HepG2 (cell line): ENCODE measurements around the gene ANKRD17. TPM values are rescaled to one million over a fixed set of nuclear protein-coding genes. Genes with fewer than 3 reads are reported as not detected.

Experiments
- ATAC-seq: fragments of 200-7000 bp; cut with Tn5 transposase; 3 replicates; pipeline ENCODE4 v1.9.1; 2020; ENCODE audit warnings: mild to moderate bottlenecking, moderate library complexity
- BruUV-seq: library from RNA; stranded (reverse); fragments of 400-500 nt; replicated peaks from 2 replicates; lab custom pipeline; 2021; lab: Mats Ljungman, UMichigan
- CTCF ChIA-PET: fragments of 300-600 bp; formaldehyde crosslinking; extraction: SDS; loops from one replicate; lab custom pipeline; 2021; ENCODE audit warnings: low total read pairs, inconsistent platforms, low intra/inter-chr PET ratio; lab: Yijun Ruan, JAX
- POLR2A ChIA-PET: fragments of 350-600 bp; sonication (Branson Sonifier 250); formaldehyde crosslinking; loops from one replicate; lab custom pipeline; 2020; ENCODE audit warnings: antibody characterized with exemption, inconsistent platforms; lab: Yijun Ruan, JAX
- DNase-seq: peaks from one replicate; pipeline ENCODE4 v3.0.0-alpha.2; 2015; ENCODE audit warnings: low spot score
- FAIRE-seq: peaks from 3 replicates; lab custom pipeline; 2011; peaks lifted over from hg19 to GRCh38; lab: Jason Lieb, UNC
- H2AFZ ChIP-seq: one replicate; pipeline ENCODE4 v1.6.1; 2011; ENCODE audit warnings: low read length, inconsistent platforms
- H3K27ac ChIP-seq: fragments of 300-600 bp; 3 replicates; pipeline ENCODE4 v1.8.0; 2011; ENCODE audit warnings: mixed run types, mild to moderate bottlenecking, mixed read lengths, low read length, inconsistent platforms; ENCODE audit not compliant: insufficient read depth; ENCODE audit errors: extremely low read length
- H3K27me3 ChIP-seq, 2 experiments: fragments of 200-600 bp in 1 of 2; 2 replicates in 1 of 2; 3 replicates in 1 of 2; pipeline versions ENCODE4 v1.6.0 to v1.8.0; 2011; ENCODE audit warnings: low read length in 2 of 2, mild to moderate bottlenecking in 2 of 2, moderate library complexity in 2 of 2, inconsistent platforms in 1 of 2; ENCODE audit not compliant: insufficient read depth in 2 of 2, control insufficient read depth in 1 of 2
- H3K36me3 ChIP-seq, 2 experiments: fragments of 200-600 bp in 1 of 2; replicated peaks in 1 of 2; 2 replicates in 1 of 2; 3 replicates in 1 of 2; pipeline versions ENCODE4 v1.5.1 to v1.8.0; 2011; ENCODE audit warnings: low read length in 2 of 2, inconsistent platforms in 1 of 2; ENCODE audit not compliant: insufficient read depth in 2 of 2, control insufficient read depth in 1 of 2
- H3K4me1 ChIP-seq: 2 replicates; pipeline ENCODE4 v1.5.1; 2012; ENCODE audit warnings: low read length, inconsistent platforms; ENCODE audit not compliant: insufficient read depth
- H3K4me2 ChIP-seq: 2 replicates; pipeline ENCODE4 v1.6.0; 2011; ENCODE audit warnings: low read depth, low read length, inconsistent platforms
- H3K4me3 ChIP-seq, 3 experiments: fragments of 200-600 bp in 1 of 3; sonication (generic), shearing (Covaris generic) in 1 of 3; replicated peaks in 1 of 3; 2 replicates each; pipeline ENCODE4 v1.5.1; 2011 to 2016; ENCODE audit warnings: low read length in 3 of 3, inconsistent platforms in 2 of 3, low read depth in 2 of 3, mild to moderate bottlenecking in 2 of 3, control low read depth in 1 of 3, mixed read lengths in 1 of 3; ENCODE audit not compliant: insufficient read depth in 1 of 3
- H3K79me2 ChIP-seq: one replicate; pipeline ENCODE4 v1.6.1; 2011; ENCODE audit warnings: low read length, inconsistent platforms; ENCODE audit not compliant: insufficient read depth
- H3K9ac ChIP-seq: 2 replicates; pipeline ENCODE4 v1.6.0; 2011; ENCODE audit warnings: mild to moderate bottlenecking, low read depth, low read length, inconsistent platforms; ENCODE audit not compliant: insufficient read depth
- H3K9me3 ChIP-seq: 2 replicates; pipeline ENCODE4 v1.5.1; 2012; ENCODE audit warnings: mild to moderate bottlenecking, low read length
- H4K20me1 ChIP-seq: 2 replicates; pipeline ENCODE4 v1.6.0; 2011; ENCODE audit warnings: inconsistent platforms, mild to moderate bottlenecking, low read length, moderate library complexity; ENCODE audit not compliant: insufficient read depth
- AGO2 ChIP-seq: fragments of 200-400 bp; formaldehyde crosslinking; optimal IDR thresholded peaks from 2 replicates; pipeline ENCODE3; 2017; ENCODE audit warnings: mild to moderate bottlenecking, low read depth, low read length, moderate library complexity
- EED ChIP-seq: sonication (generic); formaldehyde crosslinking; IDR thresholded peaks from 2 replicates; pipeline ENCODE4 v1.5.0; 2020; ENCODE audit warnings: mild to moderate bottlenecking, missing genetic modification reagents
- HINFP ChIP-seq: sonication (generic); formaldehyde crosslinking; IDR thresholded peaks from 2 replicates; pipeline ENCODE4 v1.4.0; 2020; ENCODE audit warnings: low read depth, mild to moderate bottlenecking, missing genetic modification reagents
- NR1H2 ChIP-seq: sonication (generic); formaldehyde crosslinking; IDR thresholded peaks from 2 replicates; pipeline ENCODE4 v1.8.1; 2022; ENCODE audit warnings: low read depth, missing genetic modification reagents, borderline replicate concordance
- ZNF703 ChIP-seq: sonication (generic); formaldehyde crosslinking; IDR thresholded peaks from 2 replicates; pipeline ENCODE4 v1.5.1; 2020; ENCODE audit warnings: missing genetic modification reagents, mild to moderate bottlenecking, moderate library complexity, borderline replicate concordance
- ZNF713 ChIP-seq: sonication (generic); formaldehyde crosslinking; IDR thresholded peaks from 2 replicates; pipeline ENCODE4 v1.4.0; 2020; ENCODE audit warnings: mild to moderate bottlenecking, missing genetic modification reagents
- WGBS: methylation state at CpG from one replicate; pipeline ENCODE4 v1.1.6; 2017; ENCODE audit warnings: low lambda C conversion rate; 5-methylcytosine and 5-hydroxymethylcytosine counted together
- in situ Hi-C: cut with HindIII; loops from 2 replicates; pipeline ENCODE4 v1.10.0; 2017; ENCODE audit warnings: low pct_unique_long_range_greater_than_20kb; ENCODE audit not compliant: extremely low pct_ligation_motif_present
- intact Hi-C: fragments of 100-400 bp; cut with micrococcal nuclease; formaldehyde crosslinking; loops from one replicate; pipeline ENCODE4 v1.10.0; 2022; ENCODE audit not compliant: unreplicated experiment
- polyA plus RNA-seq, 8 experiments: library from polyadenylated mRNA; depleted of rRNA in 3 of 8; stranded (reverse) in 7 of 8; unstranded in 1 of 8; fragments of >200 nt; fragmentation: Illumina TruSeq in 4 of 8; extraction: Trizol in 4 of 8; gene quantifications; 2 replicates each; pipeline versions ENCODE4 v1.2.1 to v1.2.3, GENCODE V29; 2011 to 2016; ENCODE audit warnings: low read depth in 4 of 8, missing spikeins in 1 of 8, mixed read lengths in 1 of 8; ENCODE audit not compliant: insufficient read depth in 1 of 8
- total RNA-seq, 5 experiments: library from RNA; depleted of rRNA; stranded (reverse); fragments of >200 nt; fragmentation: Illumina TruSeq; extraction: Trizol; gene quantifications; 2 replicates each; pipeline ENCODE4 v1.2.3, GENCODE V29; 2016; ENCODE audit warnings: low read depth in 1 of 5

Gene ANKRD17
- total and polyA plus RNA-seq, 2 of the 13 experiments (the other 11 are each of a cell fraction or from before 2014, with no cell fraction given) = 55.7 to 61.1 TPM

GRCh38 chr4:73193155-73193554, 65.4 kb downstream of the ANKRD17 start:
- H3K4me1 ChIP-seq = no peaks in the 10 kb centered on the region
- ChIA-PET CTCF (no interaction called here), POLR2A (no interaction called here)
- H3K27ac ChIP-seq = no peak overlapping the region
- in situ Hi-C loops (no loop called here), intact Hi-C loops (no loop called here)
- H3K27me3 ChIP-seq = no peaks in the 10 kb centered on the region
- DNase-seq (no peak), ATAC-seq (no peak), FAIRE-seq (no peak)
- BruUV-seq = no TSS peak
- no peak overlapping the region for H3K4me2 ChIP-seq
- H2AFZ ChIP-seq = no peak overlapping the region
- H4K20me1 ChIP-seq = peaks cover 12% of the 10 kb centered on the region
- no peak overlapping the region for H3K9ac ChIP-seq
- no peak overlapping the region for H3K4me3 ChIP-seq
- TF ChIP-seq ZNF703 (CRISPR knock-in tag) = no peak
- TF ChIP-seq ZNF713 (CRISPR knock-in tag) = no peak
- TF ChIP-seq EED (CRISPR knock-in tag) = no peak
- TF ChIP-seq HINFP (CRISPR knock-in tag) = no peak
- H3K36me3 ChIP-seq = peaks cover 3 to 24% of the 10 kb centered on the region in 2 experiments; a peak in 4 of 5 replicates
- 98% methylated on average over 2 of the region's 2 CpGs for WGBS
- H3K79me2 ChIP-seq = peaks cover 89% of the 10 kb centered on the region
- no peaks in the 10 kb centered on the region for H3K9me3 ChIP-seq

DNA sequence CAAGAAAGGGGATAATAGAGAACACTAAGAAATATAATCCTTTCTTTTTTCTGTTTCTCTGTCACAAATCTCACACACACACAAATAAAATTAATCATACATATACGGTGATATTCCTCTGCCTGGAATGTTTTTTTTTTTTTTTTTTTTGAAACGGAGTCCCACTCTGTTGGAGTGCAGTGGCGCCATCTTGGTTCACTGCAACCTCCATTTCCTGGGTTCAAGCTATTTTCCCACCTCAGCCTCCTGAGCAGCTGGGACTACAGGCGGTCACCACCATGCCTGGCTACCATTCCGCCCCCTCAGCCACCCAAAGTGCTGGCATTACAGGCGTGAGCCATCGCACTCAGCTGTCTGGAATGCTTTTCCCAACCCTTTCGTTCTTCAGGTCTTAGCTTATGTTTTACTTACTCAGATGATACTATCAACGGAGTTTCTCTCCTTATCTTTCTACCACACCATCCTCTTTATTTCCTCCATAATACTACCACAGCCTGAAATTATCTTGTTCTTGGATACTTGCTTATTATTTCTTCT, 69.3 kb downstream of the ANKRD17 start:
- no peak overlapping the region for H3K4me2 ChIP-seq
- 99% methylated on average over 9 of the region's 9 CpGs for WGBS
- DNase-seq (no peak), FAIRE-seq (no peak), ATAC-seq (no peak)
- POLR2A ChIA-PET = no interaction called here
- peaks cover 3 to 30% of the 10 kb centered on the region in 2 experiments; a peak in 3 of 5 replicates for H3K36me3 ChIP-seq
- peaks cover 94% of the 10 kb centered on the region for H3K79me2 ChIP-seq
- H3K27ac ChIP-seq = no peak overlapping the region
- H3K27me3 ChIP-seq = no peaks in the 10 kb centered on the region
- H3K4me3 ChIP-seq = no peak overlapping the region
- in situ Hi-C loops = no loop called here
- H3K4me1 ChIP-seq = no peaks in the 10 kb centered on the region
- H2AFZ ChIP-seq = no peak overlapping the region
- BruUV-seq = no TSS peak
- CTCF ChIA-PET = no interaction called here
- peaks cover 20% of the 10 kb centered on the region for H4K20me1 ChIP-seq
- intact Hi-C loops = no loop called here
- H3K9ac ChIP-seq = no peak overlapping the region
- H3K9me3 ChIP-seq = no peaks in the 10 kb centered on the region
- TF ChIP-seq AGO2 (peak; percentile 23), NR1H2 (CRISPR knock-in tag) (no peak)
